NCI-H1417 (cell line): Measurements from ENCODE around the gene SORBS1.

Experiments
- DNase-seq, 3 experiments: peaks; one replicate each; lab custom pipeline; 2025; lab: John Stamatoyannopoulos, UW

SORBS1 gene

DNA sequence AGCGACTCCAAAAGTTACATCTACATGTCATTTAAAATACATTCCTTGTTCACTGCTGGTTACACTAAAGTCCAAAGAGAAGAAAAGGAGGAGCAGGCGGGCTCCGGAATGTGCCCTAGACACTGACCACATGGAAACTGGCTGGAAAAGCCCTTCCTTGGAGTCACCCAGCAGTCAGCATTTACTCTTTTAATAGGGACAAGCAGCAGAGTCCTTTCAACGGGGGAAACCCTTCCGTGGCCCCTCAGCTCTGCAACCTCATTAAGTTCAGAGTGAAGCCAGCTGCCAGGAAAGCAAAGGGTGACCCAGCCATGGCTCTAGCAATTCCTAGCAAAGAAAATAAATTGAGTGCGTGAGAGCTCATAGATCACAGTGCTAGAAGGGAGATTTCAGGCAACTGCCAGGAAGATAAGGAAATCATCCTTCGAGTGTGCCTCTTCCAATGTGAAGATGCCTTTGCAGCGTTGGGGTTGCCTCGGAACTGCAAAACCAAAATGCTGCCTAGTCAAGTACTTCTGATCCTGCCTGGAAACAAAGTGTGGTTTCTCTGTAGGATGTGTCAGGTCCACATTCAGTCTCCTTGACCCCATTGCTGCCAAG lies 101.6 kb downstream of the SORBS1 start:
- DNase-seq: no peak

DNA sequence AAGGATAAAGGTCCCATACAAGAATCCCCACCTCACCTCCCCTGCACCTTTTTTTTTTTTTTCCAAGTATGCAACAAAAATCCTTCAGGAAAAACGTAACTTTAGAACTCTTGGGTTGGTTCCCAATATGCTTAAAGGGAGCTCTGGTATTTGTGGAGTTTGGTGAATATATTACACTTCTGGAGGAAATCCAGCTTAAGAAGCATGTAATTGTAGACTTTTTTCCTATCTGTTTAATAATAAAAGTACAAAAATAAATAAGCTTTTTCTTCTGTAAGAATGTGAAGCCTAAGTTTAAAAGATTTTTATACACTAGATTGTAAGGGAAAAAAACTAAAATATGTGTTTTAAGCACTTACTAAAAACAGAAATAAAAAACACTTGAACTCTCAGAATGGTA lies 102.3 kb downstream of the SORBS1 start:
- no peak for DNase-seq

DNA sequence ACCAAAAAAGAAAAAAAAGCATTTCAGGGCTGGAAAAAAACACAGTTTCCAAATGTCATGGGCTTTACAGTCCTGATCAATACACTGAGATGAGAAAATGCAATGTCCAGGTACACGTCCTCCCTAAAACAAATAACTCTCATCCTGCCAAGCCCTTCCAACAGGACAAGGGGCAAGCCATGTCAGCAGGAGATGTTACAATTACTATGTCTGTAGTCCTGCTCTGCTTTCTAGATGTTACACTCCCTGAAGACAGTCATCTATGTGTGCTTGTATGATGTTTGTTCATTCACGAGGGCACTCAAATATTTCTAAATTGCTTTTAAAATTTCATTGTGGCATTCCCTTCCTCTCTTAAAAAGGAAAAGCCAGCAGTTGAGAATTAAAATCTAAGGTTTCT lies 103.2 kb downstream of the SORBS1 start:
- DNase-seq: no peak

DNA sequence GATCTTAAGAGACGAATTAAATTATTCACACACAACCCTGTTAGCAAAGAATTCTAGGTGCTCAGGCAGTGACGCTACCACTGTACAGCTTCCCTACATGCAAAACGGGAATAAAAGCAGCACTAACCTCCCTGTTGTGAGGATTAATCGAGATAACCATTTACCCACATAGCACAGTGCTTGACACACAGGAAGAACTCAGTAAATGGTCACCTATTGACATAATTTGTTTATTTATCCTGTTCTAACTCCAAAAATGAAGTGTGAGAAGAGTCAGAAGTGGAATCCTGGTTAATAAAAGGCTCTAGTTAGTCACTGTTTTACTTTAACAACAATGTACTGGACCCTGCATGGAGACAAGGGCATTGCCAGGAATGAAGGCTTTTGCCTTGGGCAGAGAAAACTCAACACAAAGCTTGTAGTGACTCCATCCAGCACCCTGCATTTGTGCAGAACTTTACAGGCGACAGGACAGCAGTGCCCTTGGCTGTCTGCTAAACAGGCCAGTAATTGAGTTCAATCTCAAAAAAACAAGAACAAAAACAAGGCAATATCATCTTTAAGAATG lies 103.8 kb downstream of the SORBS1 start:
- DNase-seq: no peak

DNA sequence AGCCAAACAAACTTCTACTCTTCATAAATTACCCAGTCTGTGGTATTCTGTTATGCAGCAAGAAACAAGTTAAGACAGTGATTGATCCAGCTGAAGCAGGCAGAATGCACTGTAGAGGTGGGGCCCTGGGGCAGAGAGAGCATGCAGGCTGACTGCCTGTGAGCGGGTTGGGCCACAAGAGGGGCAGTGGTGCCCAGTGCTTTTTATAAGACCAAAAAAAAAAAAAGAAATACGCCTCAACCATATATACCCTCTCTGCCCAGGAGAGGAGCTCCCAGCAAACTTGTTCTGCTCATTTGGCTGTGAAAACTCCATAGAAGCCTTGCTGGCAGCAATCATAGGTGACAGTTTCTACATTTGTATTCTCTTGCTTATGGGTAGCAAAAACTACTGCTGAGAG lies 104.7 kb downstream of the SORBS1 start:
- no peak for DNase-seq

DNA sequence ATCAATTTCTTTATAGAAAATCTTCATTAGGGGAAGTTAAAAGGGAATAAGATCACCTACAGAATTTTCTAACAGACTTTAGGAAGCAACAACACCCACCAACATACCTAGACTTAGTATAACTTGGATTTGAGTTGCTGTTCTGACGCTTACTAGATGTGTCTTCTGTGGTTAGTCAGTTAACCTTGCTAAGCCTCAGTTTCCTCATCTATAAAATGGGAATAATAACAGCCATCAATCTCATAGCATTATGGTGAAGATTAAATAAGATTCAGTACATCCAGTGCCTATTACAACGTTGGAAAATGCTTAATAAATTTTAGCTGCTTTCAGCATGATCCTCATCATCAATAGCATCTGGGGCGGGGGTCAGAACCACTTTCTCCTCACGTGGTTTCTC lies 106.2 kb downstream of the SORBS1 start:
- DNase-seq: no peak

DNA sequence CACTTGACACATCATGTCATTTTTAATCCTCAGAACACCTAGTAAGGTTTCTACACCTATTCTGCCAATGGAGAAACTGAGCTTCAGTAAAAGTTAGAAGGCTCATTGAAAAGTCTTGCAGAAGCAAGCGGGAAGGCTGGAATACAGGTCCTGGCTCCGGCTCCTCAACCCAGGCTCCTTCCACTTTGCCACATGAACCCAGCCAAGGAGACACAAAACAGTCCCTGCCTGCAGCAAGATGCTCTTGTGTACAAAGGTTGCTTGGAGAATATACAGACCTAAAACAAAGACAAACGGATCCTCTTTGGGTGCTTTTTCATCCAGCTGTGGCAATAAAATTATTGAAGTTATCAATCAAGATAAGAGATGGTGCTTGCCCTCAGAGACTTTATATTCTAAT lies 106.8 kb downstream of the SORBS1 start:
- DNase-seq: no peak

DNA sequence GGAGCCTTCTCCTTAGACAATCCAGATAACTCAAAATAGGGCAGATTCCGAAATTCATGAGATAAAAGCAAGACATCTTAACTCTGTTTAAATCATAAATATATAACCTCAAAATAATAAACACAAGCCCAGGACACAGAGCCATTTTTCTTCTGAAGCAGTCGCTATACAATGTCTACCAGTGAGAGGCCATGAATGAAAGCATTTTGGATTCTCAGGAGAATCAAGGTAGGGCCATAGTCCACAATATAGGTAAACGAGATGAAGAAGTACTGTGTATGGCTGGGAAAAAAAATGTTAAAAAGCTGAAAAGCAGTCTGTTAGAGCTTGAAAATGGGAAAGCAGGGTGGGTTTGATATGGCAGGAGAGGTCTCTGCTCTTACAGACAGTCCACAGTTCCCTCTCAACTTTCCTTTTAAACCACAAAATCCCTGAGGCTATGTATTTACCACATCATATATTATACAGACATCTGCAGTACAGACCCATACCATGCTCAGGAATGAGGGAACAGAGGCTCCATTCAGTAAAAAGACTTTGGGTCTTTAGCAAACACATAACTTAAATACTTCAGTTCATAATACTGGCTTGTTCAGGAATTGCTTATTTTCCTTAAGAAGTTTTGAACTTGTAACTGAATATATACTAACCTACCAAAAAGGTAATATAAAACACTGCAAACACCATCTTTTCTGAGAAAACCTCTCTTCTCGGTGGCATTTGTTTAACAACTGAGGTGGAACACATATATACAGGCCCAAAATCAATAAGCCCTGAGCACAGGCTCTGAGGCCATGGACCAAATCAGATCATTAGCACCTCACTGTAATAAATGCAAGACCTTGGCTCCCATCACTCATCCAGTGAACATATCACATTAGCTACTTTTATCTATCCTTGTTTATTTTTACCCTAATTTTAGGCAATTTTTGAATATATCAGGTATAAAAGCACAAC lies 109.3 kb downstream of the SORBS1 start:
- DNase-seq: no peak

DNA sequence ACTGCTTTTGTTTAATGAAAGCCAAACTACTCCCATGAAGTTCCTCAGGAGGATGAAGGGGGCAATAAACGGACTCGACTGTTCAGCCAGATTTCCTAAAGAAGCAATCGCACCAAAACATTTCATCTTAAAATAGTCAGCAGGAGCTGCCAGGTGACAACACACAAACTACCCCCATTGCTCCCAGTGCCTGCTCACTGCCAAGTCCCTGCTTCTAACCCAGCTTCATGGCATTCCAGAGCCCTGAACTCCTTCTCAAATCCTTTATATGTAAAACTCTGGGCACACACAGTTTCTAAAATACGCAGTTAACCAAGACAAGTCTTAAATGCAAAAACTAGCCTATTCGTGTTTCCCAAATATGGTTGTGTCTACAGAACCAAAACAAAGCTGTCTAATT lies 110.0 kb downstream of the SORBS1 start:
- DNase-seq: no peak

DNA sequence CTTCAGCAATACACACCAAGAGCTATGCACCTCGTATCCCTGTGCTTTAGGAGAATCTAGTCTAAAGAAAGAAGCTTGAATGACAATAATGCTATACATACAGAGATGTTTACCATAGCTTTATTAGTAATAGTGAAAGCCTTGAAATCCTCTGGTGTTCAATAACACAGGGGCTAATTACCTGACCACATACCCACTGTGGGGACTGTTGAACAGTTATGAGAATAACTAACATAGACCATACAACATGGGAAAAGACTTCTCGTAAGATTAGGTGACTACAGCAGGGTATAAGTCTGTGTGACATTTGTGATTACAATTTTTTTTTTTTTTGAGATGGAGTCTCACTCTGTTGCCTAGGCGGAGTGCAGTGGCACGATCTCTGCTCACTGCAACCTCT lies 111.0 kb downstream of the SORBS1 start:
- DNase-seq: no peak

DNA sequence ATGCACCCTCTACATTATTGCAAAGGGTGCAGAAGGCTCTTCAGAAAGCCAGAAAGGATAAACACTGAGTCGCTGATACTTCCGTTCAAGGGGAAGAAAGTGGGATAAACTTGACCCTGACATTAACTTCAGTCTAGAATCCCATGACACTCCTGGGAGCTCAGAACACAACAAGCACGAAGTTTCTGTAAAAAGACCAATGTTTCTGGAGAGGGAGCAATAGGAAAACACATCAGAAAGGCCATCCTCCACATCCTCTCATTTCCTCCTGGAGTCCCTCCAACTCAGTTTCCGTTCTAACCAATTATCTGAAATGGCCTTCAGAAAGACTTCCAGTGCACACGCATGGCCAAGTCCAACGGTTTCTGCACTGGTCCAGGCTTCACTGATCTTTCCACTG lies 113.5 kb downstream of the SORBS1 start:
- no peak for DNase-seq

DNA sequence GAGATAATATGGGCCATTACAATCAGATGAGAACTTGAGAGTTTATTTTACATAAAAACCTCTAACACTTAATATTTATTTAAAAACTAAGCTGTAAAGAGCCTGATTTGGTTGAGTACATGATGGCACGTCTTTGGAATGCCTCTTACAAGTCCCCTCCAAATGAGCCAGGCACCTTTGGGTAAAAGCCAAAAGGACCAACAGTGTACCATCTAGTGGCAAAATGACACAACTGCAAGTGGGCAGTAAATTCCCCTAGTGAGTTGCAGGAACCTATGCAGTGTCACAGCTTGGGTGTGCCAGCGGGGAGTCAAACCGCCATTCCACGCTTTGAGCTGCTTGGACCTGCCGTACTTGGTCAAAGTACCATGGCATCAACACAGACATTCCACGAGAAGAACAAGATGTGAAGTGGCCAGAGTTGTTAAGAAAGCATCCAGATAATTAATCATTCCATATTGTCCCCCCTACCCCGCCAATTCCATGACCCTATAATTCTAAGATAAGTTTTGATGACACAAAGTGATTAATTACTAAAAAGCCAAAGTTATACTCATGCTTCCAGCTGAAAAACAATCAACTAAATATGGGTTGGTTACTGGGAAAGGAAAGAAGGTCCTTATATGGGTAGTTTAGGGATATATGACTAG lies 115.2 kb downstream of the SORBS1 start:
- peak in 2 of 3 experiments; percentile 18 to 38 for DNase-seq

DNA sequence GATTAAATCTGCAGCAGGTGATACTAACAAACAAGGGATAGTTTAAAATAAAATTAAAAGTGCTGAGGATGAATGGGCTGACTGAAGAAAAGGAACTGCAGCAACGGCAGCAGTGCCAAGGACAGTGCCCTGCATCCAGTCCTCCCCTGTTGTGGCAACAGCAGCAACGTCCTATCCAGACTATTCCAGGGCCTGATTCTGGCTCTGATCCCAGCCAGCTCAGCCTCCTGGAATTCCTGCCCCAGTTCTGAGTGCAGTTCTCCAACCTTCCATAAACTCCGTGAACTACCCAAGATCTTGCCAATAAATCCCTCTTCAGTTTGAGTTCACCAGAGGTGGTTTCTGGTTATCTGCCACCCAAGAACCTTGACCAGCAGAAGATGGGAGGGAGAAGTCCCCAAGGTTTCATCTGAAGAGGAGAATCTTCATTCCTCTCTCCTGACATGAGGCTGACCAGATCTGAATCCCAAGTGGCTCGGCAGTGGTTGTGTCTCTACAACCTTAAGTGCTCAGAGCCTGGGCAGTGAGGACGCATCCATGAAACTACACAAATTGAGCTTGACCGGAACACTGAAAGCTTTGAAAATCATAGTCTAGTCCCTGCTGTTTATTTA lies 115.8 kb downstream of the SORBS1 start:
- no peak for DNase-seq

DNA sequence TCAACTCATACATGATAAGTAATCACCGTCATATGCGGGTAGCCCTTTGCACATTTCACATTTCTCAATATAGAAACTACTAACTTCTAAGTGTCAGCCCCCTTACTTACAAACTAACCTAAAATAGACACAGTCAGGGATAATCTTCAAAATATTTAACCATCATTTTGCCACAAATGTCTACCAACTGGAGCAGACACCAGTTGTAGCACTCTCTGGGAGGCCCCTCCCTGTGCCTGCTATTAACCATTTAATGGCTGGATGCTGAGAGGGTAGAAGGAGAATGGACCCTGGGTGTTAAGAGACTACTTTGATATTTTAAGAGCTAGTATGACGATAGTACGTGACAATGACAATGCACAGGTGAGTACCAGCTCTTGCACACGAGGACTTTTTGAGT lies 116.4 kb downstream of the SORBS1 start:
- peak in 1 of 3 experiments; percentile 10 for DNase-seq

DNA sequence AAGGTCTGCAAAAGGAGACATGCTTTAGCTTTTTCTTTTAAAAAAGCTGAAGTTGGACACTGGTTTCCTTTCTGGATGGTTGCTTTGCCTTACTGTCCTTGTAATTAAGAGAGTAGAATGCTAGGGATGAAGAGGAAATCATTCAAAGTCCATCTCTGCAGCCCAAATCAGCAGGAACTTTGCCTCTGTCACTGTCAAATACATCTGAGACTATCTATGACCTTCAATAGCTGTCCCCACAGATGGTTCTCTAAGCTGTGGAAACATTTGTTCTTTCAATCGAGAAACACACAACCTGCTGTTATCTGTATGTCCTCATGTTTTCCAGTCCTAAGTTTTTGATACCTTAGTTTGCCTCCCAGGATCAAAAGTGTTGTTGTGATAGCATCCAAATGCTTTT lies 117.5 kb downstream of the SORBS1 start:
- DNase-seq: no peak

DNA sequence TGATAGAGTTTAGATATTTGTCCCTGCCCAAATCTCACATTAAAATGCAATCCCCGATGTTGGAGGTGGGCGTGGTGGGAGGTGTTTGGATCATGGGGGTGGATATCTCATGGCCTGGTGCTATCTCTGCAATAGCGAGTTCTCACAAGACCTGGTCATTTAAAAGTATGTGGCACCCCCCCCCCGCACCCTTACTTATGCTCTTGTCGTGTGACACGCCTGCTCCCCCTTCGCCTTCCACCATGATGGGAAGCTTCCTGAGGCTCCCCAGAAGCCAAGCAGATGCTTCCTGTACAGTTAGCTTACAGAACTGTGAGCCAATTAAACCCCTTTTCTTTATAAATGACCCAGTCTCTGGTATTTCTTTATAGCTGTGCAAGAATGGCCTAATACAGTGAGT lies 118.8 kb downstream of the SORBS1 start:
- no peak for DNase-seq

DNA sequence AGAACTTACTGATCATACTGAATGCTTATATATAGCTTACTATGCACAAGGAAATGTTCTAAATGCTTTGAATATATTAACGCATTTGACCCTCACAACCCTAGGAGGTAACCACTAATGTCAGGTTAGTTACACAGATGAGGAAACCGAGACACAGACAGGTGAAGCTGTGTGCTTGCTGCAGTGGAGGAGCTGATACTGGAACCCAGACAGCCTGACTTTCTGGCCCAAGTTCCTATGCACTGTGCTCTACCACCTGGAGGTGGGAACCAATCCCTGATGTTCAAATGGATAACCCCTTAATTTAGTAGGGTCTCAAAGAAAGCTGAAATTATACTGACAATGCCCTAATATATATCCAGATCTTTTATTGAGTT lies 119.6 kb downstream of the SORBS1 start:
- no peak for DNase-seq

DNA sequence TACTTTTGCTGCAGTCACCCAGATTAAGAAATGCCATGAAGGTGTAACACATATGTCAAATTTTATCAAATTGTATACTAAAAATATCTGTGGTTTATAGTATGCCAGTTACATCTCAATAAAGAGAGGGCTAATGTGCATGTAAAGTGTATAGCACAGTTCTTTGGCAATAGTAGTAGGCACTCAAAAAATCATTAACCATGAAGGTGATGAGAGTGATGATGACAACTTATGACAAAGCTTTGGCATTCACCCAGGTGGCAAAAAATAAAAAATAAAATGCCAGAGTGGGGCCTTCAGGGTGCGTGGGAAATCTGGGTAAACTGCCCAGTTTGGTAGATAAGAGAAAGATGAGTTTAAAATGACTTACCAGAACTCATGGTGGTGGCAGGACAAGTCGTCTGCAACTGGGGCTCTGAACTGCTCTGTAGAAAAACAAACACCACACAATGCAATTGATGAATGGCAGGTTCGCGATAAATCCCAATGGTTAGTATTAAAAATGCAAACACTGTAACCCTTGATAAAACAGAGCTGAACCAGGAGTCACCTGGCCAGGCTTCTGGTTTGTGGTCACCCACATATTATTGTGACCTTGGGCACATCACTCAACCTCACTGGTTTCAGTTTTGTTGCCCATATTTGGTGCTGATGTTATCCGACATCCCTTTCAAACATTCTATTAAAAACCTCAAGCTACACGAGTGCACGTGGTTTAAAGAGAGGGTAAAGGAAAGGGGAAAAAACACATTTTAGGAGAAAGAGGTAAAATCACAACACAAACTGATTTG lies 120.2 kb downstream of the SORBS1 start:
- peak in 1 of 3 experiments; percentile 6 for DNase-seq

DNA sequence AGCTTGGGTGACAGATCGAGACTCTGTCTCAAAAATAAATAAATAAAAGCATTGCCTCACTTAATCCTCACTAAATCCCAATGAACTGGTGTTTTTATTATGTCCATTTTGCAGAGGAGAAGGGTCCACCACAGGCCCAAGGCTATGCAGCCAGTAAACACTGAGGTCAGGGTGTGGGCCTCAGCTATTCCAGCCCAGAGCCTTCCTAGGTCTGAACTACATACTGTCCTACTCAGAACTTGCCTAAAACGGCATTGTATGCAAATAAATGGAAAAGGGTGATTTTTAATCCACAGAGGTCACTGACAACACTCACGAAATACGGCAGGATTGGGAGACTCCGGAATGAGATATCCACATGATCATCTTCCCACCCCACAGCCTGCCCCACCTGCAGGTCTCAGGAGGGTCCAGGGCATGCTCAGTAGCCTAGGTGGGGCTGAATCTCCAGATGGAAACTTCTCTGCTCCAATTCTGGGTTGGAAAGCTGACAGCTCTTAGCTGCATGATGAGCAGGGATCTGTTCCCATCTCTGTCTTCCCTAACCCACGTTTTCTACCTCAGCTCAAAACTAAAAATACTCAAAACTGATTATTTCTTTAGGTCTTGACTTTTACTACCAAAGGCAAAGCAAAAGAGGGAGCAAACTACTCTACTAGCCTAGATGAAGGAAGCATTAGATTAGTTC lies 121.0 kb downstream of the SORBS1 start:
- DNase-seq: no peak

DNA sequence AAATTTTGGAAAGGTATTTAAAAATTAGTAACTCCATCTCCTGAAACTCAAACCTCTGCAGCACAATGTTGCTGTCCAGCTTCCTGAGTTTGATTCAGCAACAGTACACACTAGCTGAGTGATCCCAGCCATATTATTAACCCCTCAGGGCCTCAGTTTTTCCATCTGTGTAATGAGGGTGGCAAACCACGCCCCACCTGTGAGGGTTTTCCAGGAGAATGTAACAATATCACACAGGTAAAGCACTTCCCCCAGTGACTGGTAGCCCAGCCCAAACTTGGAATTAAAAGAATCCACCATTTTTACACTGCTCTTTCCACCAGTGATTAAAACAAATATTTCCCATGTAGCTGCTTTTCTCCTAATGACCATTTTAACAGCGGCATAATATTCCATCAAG lies 122.4 kb downstream of the SORBS1 start:
- DNase-seq: no peak

DNA sequence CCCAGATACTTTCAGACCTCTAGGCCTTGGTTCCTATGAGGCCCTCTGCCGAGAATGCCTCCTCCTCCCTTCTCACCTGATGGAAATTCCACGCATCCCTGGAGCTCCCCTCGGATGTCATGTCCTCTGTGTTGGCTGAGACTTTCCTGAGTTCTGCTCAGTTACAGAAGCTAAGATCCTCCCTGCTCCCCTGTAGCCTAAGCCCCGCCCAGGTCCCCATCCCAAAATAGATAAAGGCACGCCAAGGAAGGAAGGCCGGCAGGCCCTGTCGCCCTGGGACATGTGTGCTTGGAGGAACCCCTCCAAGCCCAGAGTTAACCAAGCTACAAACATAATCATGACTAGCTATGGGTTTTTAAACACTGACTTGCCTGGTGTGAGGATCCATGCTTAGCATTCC lies 123.5 kb downstream of the SORBS1 start:
- DNase-seq: no peak
